HCT116 (cell line): Measurements from ENCODE around the gene TMEM132C.

Experiments used
- ATF3 ChIP-seq: IDR thresholded peaks from 2 replicates; pipeline ENCODE4 v1.6.1; 2012
- CEBPB ChIP-seq: IDR thresholded peaks from 2 replicates; pipeline ENCODE4 v1.6.1; 2012; ENCODE audit warnings: low read depth
- CTCF ChIP-seq, 3 experiments: fragments of 200-600 bp in 1 of 3; sonication (generic) in 1 of 3; IDR thresholded peaks in 2 of 3; conservative IDR thresholded peaks in 1 of 3; 2 replicates each; pipeline ENCODE4 v1.5.1; 2012 to 2017; ENCODE audit warnings: low read depth in 2 of 3, low read length in 2 of 3, antibody characterized with exemption in 1 of 3, borderline replicate concordance in 1 of 3, control low read depth in 1 of 3, mild to moderate bottlenecking in 1 of 3, mixed read lengths in 1 of 3, mixed run types in 1 of 3, moderate library complexity in 1 of 3; ENCODE audit not compliant: insufficient read depth in 1 of 3
- EZH2phosphoT487 ChIP-seq: fragments of 200-600 bp; IDR thresholded peaks from 2 replicates; pipeline ENCODE4 v1.6.1; 2018; ENCODE audit warnings: antibody characterized with exemption, borderline replicate concordance
- POLR2A ChIP-seq: IDR thresholded peaks from 2 replicates; pipeline ENCODE4 v1.7.0; 2011; ENCODE audit warnings: borderline replicate concordance; ENCODE audit not compliant: insufficient read depth, insufficient read length; ENCODE audit errors: extremely low read depth
- POLR2AphosphoS5 ChIP-seq: IDR thresholded peaks from 2 replicates; pipeline ENCODE4 v1.6.1; 2011; ENCODE audit warnings: mild to moderate bottlenecking, low read depth, low read length, moderate library complexity
- RAD21 ChIP-seq: IDR thresholded peaks from 2 replicates; pipeline ENCODE4 v1.6.1; 2012; ENCODE audit warnings: low read depth, mild to moderate bottlenecking
- REST ChIP-seq: IDR thresholded peaks from 2 replicates; pipeline ENCODE4 v1.6.1; 2012; ENCODE audit warnings: low read depth
- SP1 ChIP-seq: IDR thresholded peaks from 2 replicates; pipeline ENCODE4 v1.6.1; 2012; ENCODE audit warnings: low read depth
- ZFX ChIP-seq: fragments of 450-650 bp; IDR thresholded peaks from 2 replicates; pipeline ENCODE4 v1.6.1; 2017

- TF ChIP-seq CTCF (IDR thresholded peaks at IDR 0.05 in 2 of 3, conservative IDR thresholded peaks at IDR 0.05 in 1 of 3; ENCODE audit: borderline replicate concordance in 1 of 3, insufficient read depth in 1 of 3, low read depth in 2 of 3, low read length in 2 of 3) (no peak), POLR2A (no peak), ATF3 (no peak), SP1 (no peak), REST (no peak), ZFX (no peak), RAD21 (no peak), POLR2AphosphoS5 (no peak), EZH2phosphoT487 (no peak), CEBPB (no peak)
These were observed 126.4 kb downstream of the TMEM132C start for GRCh38 chr12:128393346-128393745.
